GOT3 (cell line): ENCODE measurements around the gene CAPG.
"Not testable (repeated sequence)": the region's sequence is repeated elsewhere in the genome, so short reads cannot be mapped to it uniquely, and the experiment has no call there.

Source experiments
- DNase-seq: peaks from one replicate; lab custom pipeline; 2025; ENCODE audit warnings: mixed read lengths; lab: John Stamatoyannopoulos, UW

Gene CAPG

GRCh38 chr2:85409845-85410583, at the start of gene CAPG:
Gene CAPG (minus strand): TSS chr2:85410366. CDS start chr2:85402145, 8,221 bp downstream.
- no peak for DNase-seq

GRCh38 chr2:85459771-85460170, 49.6 kb upstream of the CAPG start:
- DNase-seq = no peak

- DNase-seq = no peak
These were observed 48.7 kb upstream of the CAPG start for GRCh38 chr2:85458601-85459563.

GRCh38 chr2:85457877-85458316, 47.7 kb upstream of the CAPG start:
- DNase-seq = no peak

- no peak for DNase-seq
These were observed 46.9 kb upstream of the CAPG start for GRCh38 chr2:85457043-85457442.

GRCh38 chr2:85455552-85456090, 45.5 kb upstream of the CAPG start:
- DNase-seq = no peak

- no peak for DNase-seq
These were observed 43.4 kb upstream of the CAPG start for GRCh38 chr2:85453571-85453970.

- no peak for DNase-seq
These were observed 42.1 kb upstream of the CAPG start for GRCh38 chr2:85452237-85452636.

- DNase-seq = no peak
These were observed 39.0 kb upstream of the CAPG start for GRCh38 chr2:85449214-85449588.

GRCh38 chr2:85448461-85449213, 38.5 kb upstream of the CAPG start:
- no peak for DNase-seq

GRCh38 chr2:85447222-85447585, 37.0 kb upstream of the CAPG start:
- DNase-seq = no peak

GRCh38 chr2:85446296-85447221, 36.4 kb upstream of the CAPG start:
- no peak for DNase-seq

GRCh38 chr2:85445316-85446295, 35.4 kb upstream of the CAPG start:
- no peak for DNase-seq

- no peak for DNase-seq
These were observed 34.5 kb upstream of the CAPG start for GRCh38 chr2:85444629-85445172.

- no peak for DNase-seq
These were observed 31.7 kb upstream of the CAPG start for GRCh38 chr2:85441864-85442263.

GRCh38 chr2:85440729-85441128, 30.6 kb upstream of the CAPG start:
- DNase-seq = no peak

GRCh38 chr2:85439986-85440385, 29.8 kb upstream of the CAPG start:
- no peak for DNase-seq

- DNase-seq = not testable (repeated sequence)
These were observed 29.4 kb upstream of the CAPG start for GRCh38 chr2:85439569-85439968.

GRCh38 chr2:85439025-85439472, 28.9 kb upstream of the CAPG start:
- no peak for DNase-seq
